NCI-H1417 treated with DMSO at 0.1 percent for 48 hours (cell line): ENCODE measurements around the gene ASB7.

Source experiments
- DNase-seq: peaks from one replicate; lab custom pipeline; 2025; lab: John Stamatoyannopoulos, UW

Gene ASB7

GRCh38 chr15:100597862-100598261, 4.5 kb upstream of the ASB7 start:
- no peak for DNase-seq

- no peak for DNase-seq
Observed at GRCh38 chr15:100598655-100599054, 3.7 kb upstream of the ASB7 start.

- no peak for DNase-seq
Observed at GRCh38 chr15:100601163-100601562, 1.2 kb upstream of the ASB7 start.

GRCh38 chr15:100601617-100602063, 749 bp upstream of the ASB7 start:
- no peak for DNase-seq

GRCh38 chr15:100602823-100603393, 519 bp downstream of the ASB7 start:
- no peak for DNase-seq

GRCh38 chr15:100612539-100612938, 10.2 kb downstream of the ASB7 start:
- no peak for DNase-seq

- no peak for DNase-seq
Observed at GRCh38 chr15:100613208-100613607, 10.8 kb downstream of the ASB7 start.

GRCh38 chr15:100614336-100614735, 11.9 kb downstream of the ASB7 start:
- DNase-seq, result no peak

GRCh38 chr15:100614918-100615317, 12.5 kb downstream of the ASB7 start:
- DNase-seq, result no peak

GRCh38 chr15:100615801-100616200, 13.4 kb downstream of the ASB7 start:
- DNase-seq, result no peak

- no peak for DNase-seq
Observed at GRCh38 chr15:100616700-100617099, 14.3 kb downstream of the ASB7 start.

GRCh38 chr15:100623301-100623700, 20.9 kb downstream of the ASB7 start:
- DNase-seq, result no peak

GRCh38 chr15:100627789-100628395, 25.5 kb downstream of the ASB7 start:
- peak; percentile 48 for DNase-seq

GRCh38 chr15:100628746-100629145, 26.4 kb downstream of the ASB7 start:
- DNase-seq, result no peak

GRCh38 chr15:100631831-100632230, 29.4 kb downstream of the ASB7 start:
- no peak for DNase-seq

- no peak for DNase-seq
Observed at GRCh38 chr15:100633763-100634075, 31.3 kb downstream of the ASB7 start.

- no peak for DNase-seq
Observed at GRCh38 chr15:100635406-100636071, 33.1 kb downstream of the ASB7 start.

GRCh38 chr15:100638177-100638730, 35.9 kb downstream of the ASB7 start:
- no peak for DNase-seq

GRCh38 chr15:100642213-100642949, 40.0 kb downstream of the ASB7 start:
- DNase-seq, result no peak

GRCh38 chr15:100642950-100643338, 40.6 kb downstream of the ASB7 start:
- no peak for DNase-seq

GRCh38 chr15:100645671-100646070, 43.3 kb downstream of the ASB7 start:
- no peak for DNase-seq

GRCh38 chr15:100648951-100649350, 46.6 kb downstream of the ASB7 start:
- no peak for DNase-seq

- no peak for DNase-seq
Observed at GRCh38 chr15:100650685-100651084, 48.3 kb downstream of the ASB7 start.
